Urinary bladder (tissue), 4 donors: ENCODE data around the gene TMEM97. TPM values are rescaled to one million over a fixed set of nuclear protein-coding genes. Genes with fewer than 3 reads are reported as not detected.
A peak's percentile ranks its signal among the peaks of the same experiment; 100 is the strongest.
"Not testable (repeated sequence)": the region's sequence is repeated elsewhere in the genome, so short reads cannot be mapped to it uniquely, and the experiment has no call there.

Source experiments
- DNase-seq: peaks from one replicate; pipeline ENCODE4 v3.0.0-alpha.2; 2015; ENCODE audit errors: extremely low spot score
- H3K27ac ChIP-seq: one replicate; pipeline ENCODE4 v1.5.1; 2013; ENCODE audit warnings: low read depth, mild to moderate bottlenecking, moderate library complexity
- H3K36me3 ChIP-seq: one replicate; pipeline ENCODE4 v1.6.1; 2013; ENCODE audit warnings: mild to moderate bottlenecking, moderate library complexity; ENCODE audit not compliant: insufficient read depth
- H3K4me1 ChIP-seq: one replicate; pipeline ENCODE4 v1.6.1; 2013; ENCODE audit warnings: mild to moderate bottlenecking, moderate library complexity; ENCODE audit not compliant: insufficient read depth
- H3K4me3 ChIP-seq: one replicate; pipeline ENCODE4 v1.5.1; 2013; ENCODE audit warnings: low read depth, low read length
- WGBS: extraction: QIAGEN DNeasy Blood & Tissue Kit; methylation state at CpG from one replicate; pipeline ENCODE4 v1.1.7; 2013; 5-methylcytosine and 5-hydroxymethylcytosine counted together
- polyA plus RNA-seq: library from polyadenylated mRNA; stranded (reverse); fragments of 200-250 nt; gene quantifications from one replicate; pipeline ENCODE4 v1.2.3, GENCODE V29; 2013
- total RNA-seq: library from RNA; depleted of rRNA; stranded (reverse); fragments of >200 nt; gene quantifications from one replicate; pipeline ENCODE4 v1.2.3, GENCODE V29; 2014
- donor health status: healthy with polysubstance abuse.
- donor health status: healthy.

TMEM97 gene
- total and polyA plus RNA-seq, 2 donors = 16.8 to 62.7 TPM

- DNase-seq = peak; percentile 70
- Histone ChIP-seq H3K4me1 (no peaks in the 10 kb centered on the region), H3K27ac (peak overlapping the region; percentile 70), H3K4me3 (peak overlapping the region; percentile 78), H3K36me3 (peaks cover 4% of the 10 kb centered on the region)
- 6% methylated on average over 29 of the region's 29 CpGs for WGBS
These were observed 17.2 kb downstream of the TMEM97 start for GRCh38 chr17:28335959-28336871.

GRCh38 chr17:28338056-28338768 is 19.2 kb downstream of the TMEM97 start:
- no peak for DNase-seq
- no peak overlapping the region for H3K4me3 ChIP-seq
- H3K27ac ChIP-seq = no peak overlapping the region
- no peaks in the 10 kb centered on the region for H3K36me3 ChIP-seq
- H3K4me1 ChIP-seq = no peaks in the 10 kb centered on the region
- WGBS = 53% methylated on average over 5 of the region's 5 CpGs

- not testable (repeated sequence) for DNase-seq, H3K4me1 ChIP-seq, H3K36me3 ChIP-seq, H3K27ac ChIP-seq, H3K4me3 ChIP-seq
- 91% methylated on average over 8 of the region's 8 CpGs for WGBS
These were observed 19.8 kb downstream of the TMEM97 start for GRCh38 chr17:28338769-28339212.

- no peak overlapping the region for H3K27ac ChIP-seq
- no peak for DNase-seq
- no peak overlapping the region for H3K4me3 ChIP-seq
- WGBS = 95% methylated on average over 15 of the region's 15 CpGs
- no peaks in the 10 kb centered on the region for H3K36me3 ChIP-seq
- H3K4me1 ChIP-seq = no peaks in the 10 kb centered on the region
These were observed 20.4 kb downstream of the TMEM97 start for GRCh38 chr17:28339431-28339830.

- WGBS = 93% methylated on average over 6 of the region's 6 CpGs
- Histone ChIP-seq H3K27ac (no peak overlapping the region), H3K36me3 (no peaks in the 10 kb centered on the region), H3K4me3 (no peak overlapping the region), H3K4me1 (no peaks in the 10 kb centered on the region)
- DNase-seq = no peak
These were observed 21.4 kb downstream of the TMEM97 start for GRCh38 chr17:28340374-28340773.

GRCh38 chr17:28341516-28341915 is 22.5 kb downstream of the TMEM97 start:
- Histone ChIP-seq H3K4me1 (no peaks in the 10 kb centered on the region), H3K36me3 (no peaks in the 10 kb centered on the region), H3K4me3 (no peak overlapping the region), H3K27ac (no peak overlapping the region)
- 95% methylated on average over 11 of the region's 11 CpGs for WGBS
- DNase-seq = no peak

GRCh38 chr17:28342313-28342712 is 23.3 kb downstream of the TMEM97 start:
- no peak for DNase-seq
- Histone ChIP-seq H3K36me3 (no peaks in the 10 kb centered on the region), H3K27ac (no peak overlapping the region), H3K4me3 (no peak overlapping the region), H3K4me1 (no peaks in the 10 kb centered on the region)
- whole genome bisulfite sequencing = 90% methylated on average over 14 of the region's 14 CpGs

GRCh38 chr17:28343491-28343932 is 24.5 kb downstream of the TMEM97 start:
- WGBS = 84% methylated on average over 10 of the region's 10 CpGs
- Histone ChIP-seq H3K36me3 (no peaks in the 10 kb centered on the region), H3K4me1 (no peaks in the 10 kb centered on the region), H3K27ac (no peak overlapping the region), H3K4me3 (no peak overlapping the region)
- no peak for DNase-seq

GRCh38 chr17:28344011-28344410 is 25.0 kb downstream of the TMEM97 start:
- Histone ChIP-seq H3K4me1 (no peaks in the 10 kb centered on the region), H3K27ac (no peak overlapping the region), H3K4me3 (no peak overlapping the region), H3K36me3 (no peaks in the 10 kb centered on the region)
- WGBS = 86% methylated on average over 9 of the region's 9 CpGs
- no peak for DNase-seq

- Histone ChIP-seq H3K36me3 (no peaks in the 10 kb centered on the region), H3K27ac (no peak overlapping the region), H3K4me3 (no peak overlapping the region), H3K4me1 (no peaks in the 10 kb centered on the region)
- DNase-seq = no peak
- WGBS = 89% methylated on average over 19 of the region's 19 CpGs
These were observed 25.5 kb downstream of the TMEM97 start for GRCh38 chr17:28344435-28344901.

- Histone ChIP-seq H3K27ac (no peak overlapping the region), H3K4me1 (no peaks in the 10 kb centered on the region), H3K4me3 (no peak overlapping the region), H3K36me3 (peaks cover 4% of the 10 kb centered on the region)
- DNase-seq = no peak
- 71% methylated on average over 13 of the region's 13 CpGs for WGBS
These were observed 26.6 kb downstream of the TMEM97 start for GRCh38 chr17:28345419-28346198.

GRCh38 chr17:28346199-28346580 is 27.2 kb downstream of the TMEM97 start:
- H3K27ac ChIP-seq = no peak overlapping the region
- H3K36me3 ChIP-seq = peaks cover 4% of the 10 kb centered on the region
- no peaks in the 10 kb centered on the region for H3K4me1 ChIP-seq
- no peak for DNase-seq
- 58% methylated on average over 2 of the region's 2 CpGs for WGBS
- H3K4me3 ChIP-seq = no peak overlapping the region

- no peak for DNase-seq
- no peak overlapping the region for H3K27ac ChIP-seq
- WGBS = 48% methylated on average over 7 of the region's 7 CpGs
- no peaks in the 10 kb centered on the region for H3K4me1 ChIP-seq
- H3K4me3 ChIP-seq = no peak overlapping the region
- H3K36me3 ChIP-seq = peaks cover 4% of the 10 kb centered on the region
These were observed 27.8 kb downstream of the TMEM97 start for GRCh38 chr17:28346746-28347246.
